ENCODE measurements around the gene ROBO4.

The ROBO4 gene

DNA sequence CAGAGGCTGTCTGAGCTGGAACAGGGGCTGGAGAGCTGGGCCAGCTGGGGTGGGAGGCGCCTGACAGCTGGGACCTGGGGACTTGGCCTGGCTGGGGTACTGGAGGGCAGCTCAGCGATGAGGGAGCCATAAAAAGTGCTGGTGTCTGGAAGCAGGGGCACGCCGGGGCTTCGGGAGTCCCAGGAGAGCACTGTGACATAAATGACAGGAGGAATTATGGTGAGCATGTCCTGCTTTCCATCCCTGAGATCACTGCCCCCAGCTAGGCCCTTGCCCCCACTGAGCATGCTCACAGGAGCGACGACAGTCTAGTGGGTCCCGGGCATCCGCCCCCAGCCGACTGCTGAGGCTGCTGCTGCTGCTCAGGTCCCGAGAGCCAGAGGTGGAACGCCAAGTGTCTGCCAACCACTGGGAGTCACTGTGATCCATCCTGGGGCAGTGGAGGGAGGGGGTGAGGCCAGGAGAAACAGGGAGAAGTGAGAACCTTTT lies 6.2 kb downstream of the ROBO4 start:
- no peak for DNase-seq (ENCODE audit: low read depth)
- H3K4me3 ChIP-seq (ENCODE audit: control insufficient read depth, low read depth, low read length), result no peak overlapping the region
- TF ChIP-seq, protein P1, sequence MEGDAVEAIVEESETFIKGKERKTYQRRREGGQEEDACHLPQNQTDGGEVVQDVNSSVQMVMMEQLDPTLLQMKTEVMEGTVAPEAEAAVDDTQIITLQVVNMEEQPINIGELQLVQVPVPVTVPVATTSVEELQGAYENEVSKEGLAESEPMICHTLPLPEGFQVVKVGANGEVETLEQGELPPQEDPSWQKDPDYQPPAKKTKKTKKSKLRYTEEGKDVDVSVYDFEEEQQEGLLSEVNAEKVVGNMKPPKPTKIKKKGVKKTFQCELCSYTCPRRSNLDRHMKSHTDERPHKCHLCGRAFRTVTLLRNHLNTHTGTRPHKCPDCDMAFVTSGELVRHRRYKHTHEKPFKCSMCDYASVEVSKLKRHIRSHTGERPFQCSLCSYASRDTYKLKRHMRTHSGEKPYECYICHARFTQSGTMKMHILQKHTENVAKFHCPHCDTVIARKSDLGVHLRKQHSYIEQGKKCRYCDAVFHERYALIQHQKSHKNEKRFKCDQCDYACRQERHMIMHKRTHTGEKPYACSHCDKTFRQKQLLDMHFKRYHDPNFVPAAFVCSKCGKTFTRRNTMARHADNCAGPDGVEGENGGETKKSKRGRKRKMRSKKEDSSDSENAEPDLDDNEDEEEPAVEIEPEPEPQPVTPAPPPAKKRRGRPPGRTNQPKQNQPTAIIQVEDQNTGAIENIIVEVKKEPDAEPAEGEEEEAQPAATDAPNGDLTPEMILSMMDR (conservative IDR thresholded peaks at IDR 0.05; ENCODE audit: control insufficient read depth, insufficient read depth, low read depth, low read length), result no peak

DNA sequence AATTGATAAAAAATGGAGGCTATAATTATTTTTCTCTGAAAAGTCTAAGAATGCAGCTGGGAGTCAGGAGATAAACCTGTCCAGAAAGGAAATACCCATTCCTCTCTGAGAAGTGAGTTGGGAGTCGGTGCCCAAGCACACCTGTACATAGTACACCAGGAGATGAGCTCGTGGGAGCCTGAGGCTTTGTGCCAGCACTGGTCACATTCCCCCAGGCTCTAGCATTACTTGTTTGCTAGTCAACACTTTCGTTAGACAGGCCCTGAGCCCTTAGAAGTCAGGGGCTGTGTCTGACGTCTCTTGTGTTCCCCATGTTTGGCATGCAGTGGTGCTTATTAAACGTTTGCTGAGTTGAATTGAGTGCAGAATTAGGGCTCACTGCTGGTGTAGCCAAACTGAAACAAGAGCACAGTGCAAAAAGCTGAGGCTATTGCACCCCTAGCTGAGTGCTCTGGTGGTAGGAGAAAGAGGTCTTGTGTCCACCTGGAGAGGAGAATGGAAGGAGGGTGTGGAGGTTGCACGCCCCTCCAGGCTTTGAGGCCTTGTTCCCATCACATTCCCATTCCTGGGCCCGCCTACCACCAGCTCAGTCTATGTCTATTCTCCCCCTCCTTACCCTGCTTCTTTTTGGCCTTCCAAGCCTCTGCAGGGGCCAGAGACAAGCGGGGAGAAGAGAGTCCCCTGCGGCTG lies 6.8 kb downstream of the ROBO4 start:
- TF ChIP-seq, protein P1 (conservative IDR thresholded peaks at IDR 0.05; ENCODE audit: control insufficient read depth, insufficient read depth, low read depth, low read length), result no peak

DNA sequence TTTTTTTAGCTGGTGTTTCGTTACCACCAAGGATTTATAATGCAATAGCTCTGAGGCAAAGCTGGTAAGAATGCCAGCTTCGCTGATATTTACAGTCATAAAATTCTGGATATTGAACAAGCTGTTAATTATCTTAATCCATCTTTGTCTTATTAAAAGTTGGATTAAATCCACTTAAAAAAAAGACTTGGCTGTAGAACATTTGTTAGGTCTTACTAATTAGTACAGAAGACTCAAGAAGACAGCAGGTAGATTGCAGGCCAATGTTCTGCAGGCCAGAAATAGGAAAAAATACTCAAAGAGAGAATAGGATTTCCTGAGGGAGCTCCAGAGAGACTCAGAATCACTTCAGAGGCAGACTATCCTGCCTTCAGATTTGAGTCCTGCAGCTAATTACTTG lies 7.5 kb downstream of the ROBO4 start:
- no peak for DNase-seq (ENCODE audit: low read depth)
- no peak overlapping the region for H3K4me3 ChIP-seq (ENCODE audit: control insufficient read depth, low read depth, low read length)
- TF ChIP-seq, protein P1 (conservative IDR thresholded peaks at IDR 0.05; ENCODE audit: control insufficient read depth, insufficient read depth, low read depth, low read length), result no peak

More for the DNA sequence above, 6.8 kb downstream of the ROBO4 start:
- no peak for DNase-seq (ENCODE audit: low read depth)
- no peak overlapping the region for H3K4me3 ChIP-seq (ENCODE audit: control insufficient read depth, low read depth, low read length)

DNA sequence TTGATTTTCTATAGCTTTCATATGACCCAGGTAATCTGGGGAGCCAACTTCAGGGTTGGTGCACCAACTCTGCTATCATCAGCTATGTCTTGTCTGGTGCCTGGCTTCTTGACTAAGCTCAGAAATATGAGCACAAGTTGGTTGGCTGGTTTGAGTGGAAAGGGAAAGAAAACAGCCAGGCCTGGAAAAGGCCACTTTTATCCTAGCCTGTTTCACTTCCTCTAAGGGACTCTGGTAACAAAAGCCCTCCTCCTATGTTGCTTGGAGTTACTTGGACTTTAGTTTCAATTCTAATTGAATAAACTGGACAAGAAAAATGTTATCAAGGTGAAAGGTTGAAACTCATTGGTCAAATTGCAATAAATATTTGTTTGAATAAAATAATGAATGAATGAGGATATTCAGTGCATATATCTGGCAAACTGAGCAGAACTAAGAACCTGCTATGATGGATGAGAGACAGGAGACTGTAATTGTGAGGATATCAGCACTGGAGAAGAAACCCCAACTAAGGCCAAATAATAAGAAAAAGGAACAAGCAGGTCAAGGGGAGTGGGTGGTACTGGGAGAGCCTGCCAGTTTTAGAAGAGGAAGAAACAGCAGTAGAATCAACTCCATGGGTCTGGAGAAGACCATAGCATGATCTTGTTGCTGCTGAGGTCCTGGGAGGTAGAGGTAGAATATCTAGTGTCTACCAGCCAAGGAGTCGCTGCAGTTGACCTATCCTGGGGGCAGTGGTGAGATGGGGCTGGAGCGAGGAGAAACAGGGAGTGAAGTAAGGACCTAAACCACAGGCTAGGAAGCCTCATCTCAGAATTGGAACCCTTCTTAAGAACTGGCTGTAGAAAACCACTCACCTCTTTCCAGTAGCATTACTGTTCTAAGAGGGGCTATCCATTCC lies 8.2 kb downstream of the ROBO4 start:
- H3K4me3 ChIP-seq (ENCODE audit: control insufficient read depth, low read depth, low read length), result no peak overlapping the region
- no peak for DNase-seq (ENCODE audit: low read depth)
- TF ChIP-seq, protein P1 (conservative IDR thresholded peaks at IDR 0.05; ENCODE audit: control insufficient read depth, insufficient read depth, low read depth, low read length), result no peak

DNA sequence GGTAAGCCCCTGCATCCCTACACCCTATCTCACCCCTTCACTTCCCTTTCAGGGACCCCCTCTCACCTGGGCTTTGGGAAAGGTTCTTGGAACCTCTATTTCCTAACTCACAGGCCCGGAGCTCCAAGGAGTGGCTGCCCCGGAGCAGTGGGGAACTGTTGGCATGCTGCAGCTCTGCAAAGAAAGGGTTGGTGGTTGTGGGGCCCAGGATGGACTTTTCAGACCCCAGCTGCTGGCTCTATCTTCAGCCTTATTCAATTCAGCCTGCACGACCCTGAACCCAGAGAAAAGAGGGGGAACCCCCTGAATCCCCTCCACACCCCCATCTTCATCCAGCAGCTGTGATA lies 10.0 kb downstream of the ROBO4 start:
- H3K4me3 ChIP-seq (ENCODE audit: control insufficient read depth, low read depth, low read length), result no peak overlapping the region
- TF ChIP-seq, protein P1 (conservative IDR thresholded peaks at IDR 0.05; ENCODE audit: control insufficient read depth, insufficient read depth, low read depth, low read length), result no peak
- DNase-seq (ENCODE audit: low read depth), result no peak

DNA sequence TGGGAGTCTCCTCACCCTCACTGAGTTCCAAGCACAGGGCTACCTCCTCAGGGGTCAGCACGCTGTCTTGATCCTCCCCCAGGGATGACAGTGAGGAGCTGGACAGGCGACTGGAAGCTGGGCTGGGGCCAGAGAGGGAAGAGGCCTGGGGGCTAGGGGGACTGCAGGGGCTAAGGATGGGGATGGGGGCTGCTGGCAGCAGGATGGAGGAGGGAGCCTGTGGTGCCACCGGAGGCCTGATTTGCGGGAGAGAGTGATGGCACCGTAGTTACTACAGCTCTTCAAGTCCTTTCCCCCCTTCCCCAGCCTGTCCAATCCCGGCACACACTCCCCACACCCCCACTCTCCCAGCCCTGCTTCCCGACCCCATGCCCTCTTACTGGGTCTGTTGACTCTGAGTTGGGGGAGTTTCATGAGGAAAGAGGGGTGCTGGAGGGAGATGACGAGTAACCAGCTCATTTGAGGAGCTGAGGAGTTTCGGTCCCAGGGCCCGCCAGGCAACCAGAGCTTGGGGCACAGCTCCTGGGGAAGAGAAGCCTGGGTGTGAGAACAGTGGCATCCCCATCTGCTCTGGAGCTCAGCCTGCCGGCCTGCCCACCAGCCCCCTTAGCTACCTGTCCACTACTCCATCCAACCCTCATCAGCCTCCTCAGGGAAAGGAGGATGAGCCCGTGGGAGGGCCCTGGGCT lies 10.5 kb downstream of the ROBO4 start:
- no peak for DNase-seq (ENCODE audit: low read depth)
- H3K4me3 ChIP-seq (ENCODE audit: control insufficient read depth, low read depth, low read length), result no peak overlapping the region
- TF ChIP-seq, protein P1 (conservative IDR thresholded peaks at IDR 0.05; ENCODE audit: control insufficient read depth, insufficient read depth, low read depth, low read length), result no peak

All from fibroblast of mammary gland (primary cell).